ENCODE results near the gene FHL1.

FHL1 gene

DNA sequence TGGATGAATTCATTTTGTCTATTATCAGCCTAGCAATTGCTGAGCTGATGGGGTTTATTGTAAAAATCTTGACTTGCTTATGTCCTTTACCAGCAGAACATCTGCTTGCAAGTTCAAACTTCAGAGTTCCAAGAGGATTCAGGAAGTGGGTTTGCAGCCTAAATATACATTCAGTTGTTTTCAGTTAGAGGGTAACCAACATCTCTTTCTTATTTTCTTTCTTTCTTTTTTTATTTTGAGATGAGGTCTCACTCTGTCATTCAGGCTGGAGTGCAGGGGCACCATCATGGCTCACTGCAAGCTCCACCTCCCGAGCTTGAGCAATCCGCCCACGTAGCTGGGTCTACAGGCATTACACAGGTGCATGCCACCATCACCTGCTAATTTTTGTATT is 31.4 kb upstream of the FHL1 start:
- Histone ChIP-seq H3K27me3 (peaks cover 68 to 98% (median 95%) of the 10 kb centered on the region in 11 experiments), H3K4me3 (no peak overlapping the region), H4K20me1 (no peaks in the 10 kb centered on the region), H3K27ac (peak overlapping the region in 5 of 11 experiments; percentile 8 to 53 (median 44); a peak in 9 of 22 replicates), H3K4me1 (peaks cover 13 to 27% (median 24%) of the 10 kb centered on the region in 10 experiments), H3K4me2 (peak overlapping the region; percentile 31 to 70 (median 60)), H3K9me3 (replicated peaks in 1 of 11) (peaks cover 8 to 46% (median 21%) of the 10 kb centered on the region in 11 experiments), H3K36me3 (no peaks in the 10 kb centered on the region), H3K9ac (peak overlapping the region in 1 of 11 experiments; percentile 14; a peak in 1 of 22 replicates)
- TF ChIP-seq Cebpa-rat (IDR thresholded peaks at IDR 0.05): no peak

DNA sequence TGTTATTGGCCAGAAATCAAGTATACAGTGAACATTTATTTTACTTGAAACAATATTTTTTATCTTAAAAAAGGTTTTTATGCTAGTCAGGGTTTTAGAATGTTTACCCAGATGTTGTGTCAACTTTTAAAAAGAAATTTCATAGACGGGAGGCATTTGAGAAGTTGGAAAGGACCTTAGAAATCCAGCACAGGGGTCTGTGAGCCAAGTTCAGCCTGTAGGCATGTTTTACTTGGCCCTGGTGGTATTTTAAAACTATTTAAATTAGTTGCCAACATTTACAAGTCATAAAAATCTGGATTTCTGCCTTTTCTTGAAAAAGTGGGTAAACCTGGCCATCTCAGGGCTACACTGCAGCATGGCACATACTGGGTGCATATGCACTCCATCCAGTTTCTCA is 25.5 kb upstream of the FHL1 start:
- peaks cover 40 to 95% (median 72%) of the 10 kb centered on the region in 11 experiments for H3K27me3 ChIP-seq
- H3K9ac ChIP-seq: no peak overlapping the region
- no peaks in the 10 kb centered on the region for H4K20me1 ChIP-seq
- no peak overlapping the region for H3K4me3 ChIP-seq
- no peak for TF ChIP-seq Cebpa-rat (IDR thresholded peaks at IDR 0.05)
- peaks cover 6 to 41% (median 18%) of the 10 kb centered on the region in 11 experiments for H3K9me3 ChIP-seq (replicated peaks in 1 of 11)
- H3K27ac ChIP-seq: no peak overlapping the region
- H3K4me2 ChIP-seq: no peak overlapping the region
- H3K36me3 ChIP-seq: no peaks in the 10 kb centered on the region
- H3K4me1 ChIP-seq: peaks cover 2 to 7% (median 5%) of the 10 kb centered on the region in 10 experiments; a peak in 11 of 20 replicates

DNA sequence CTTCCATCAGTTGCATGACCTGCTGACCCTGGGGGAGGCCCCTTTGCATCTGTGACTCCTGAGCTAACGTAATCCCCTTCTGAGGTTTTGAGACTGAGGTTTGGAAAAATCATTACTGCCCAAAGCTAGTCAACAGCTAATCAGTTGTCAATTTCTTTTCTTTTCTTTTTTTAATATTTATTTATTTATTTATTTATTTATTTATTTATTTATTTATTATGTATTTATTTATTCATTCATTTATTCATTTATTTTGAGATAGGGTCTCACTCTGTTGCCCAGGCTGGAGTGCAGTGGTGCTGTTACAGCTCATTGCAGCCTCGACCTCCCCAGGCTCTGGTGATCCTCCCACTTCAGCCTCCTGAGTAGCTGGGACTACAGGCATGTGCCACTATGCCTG is 25.1 kb upstream of the FHL1 start:
- no peak overlapping the region for H3K4me2 ChIP-seq
- peaks cover 6 to 41% (median 18%) of the 10 kb centered on the region in 11 experiments for H3K9me3 ChIP-seq (replicated peaks in 1 of 11)
- no peak overlapping the region for H3K4me3 ChIP-seq
- no peak overlapping the region for H3K27ac ChIP-seq
- peaks cover 38 to 95% (median 69%) of the 10 kb centered on the region in 11 experiments for H3K27me3 ChIP-seq
- H3K36me3 ChIP-seq: no peaks in the 10 kb centered on the region
- no peak for TF ChIP-seq Cebpa-rat (IDR thresholded peaks at IDR 0.05)
- peaks cover 0 to 9% (median 7%) of the 10 kb centered on the region in 10 experiments; a peak in 13 of 20 replicates for H3K4me1 ChIP-seq
- H3K9ac ChIP-seq: no peak overlapping the region
- no peaks in the 10 kb centered on the region for H4K20me1 ChIP-seq

DNA sequence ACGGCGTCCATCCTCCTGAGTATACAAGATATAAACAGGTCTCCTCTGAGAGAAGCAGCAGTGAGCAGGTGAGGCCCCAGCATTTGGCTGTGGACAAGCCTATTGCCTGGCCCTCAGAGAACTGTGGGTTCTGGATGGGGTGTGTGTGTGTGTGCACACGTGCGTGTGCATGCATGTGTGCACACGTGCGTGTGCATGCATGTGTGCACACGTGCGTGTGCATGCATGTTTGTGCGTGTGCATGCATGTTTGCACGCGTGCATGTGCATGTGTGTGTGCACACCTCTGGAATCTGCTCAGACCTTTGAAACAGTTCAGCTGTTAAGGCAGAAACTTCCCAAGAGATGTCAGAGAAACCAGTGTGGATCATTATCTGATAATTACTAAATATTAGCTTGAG is 22.2 kb upstream of the FHL1 start:
- no peak overlapping the region for H3K9ac ChIP-seq
- no peak overlapping the region for H3K4me3 ChIP-seq
- H3K27me3 ChIP-seq: peaks cover 19 to 79% (median 48%) of the 10 kb centered on the region in 11 experiments

DNA sequence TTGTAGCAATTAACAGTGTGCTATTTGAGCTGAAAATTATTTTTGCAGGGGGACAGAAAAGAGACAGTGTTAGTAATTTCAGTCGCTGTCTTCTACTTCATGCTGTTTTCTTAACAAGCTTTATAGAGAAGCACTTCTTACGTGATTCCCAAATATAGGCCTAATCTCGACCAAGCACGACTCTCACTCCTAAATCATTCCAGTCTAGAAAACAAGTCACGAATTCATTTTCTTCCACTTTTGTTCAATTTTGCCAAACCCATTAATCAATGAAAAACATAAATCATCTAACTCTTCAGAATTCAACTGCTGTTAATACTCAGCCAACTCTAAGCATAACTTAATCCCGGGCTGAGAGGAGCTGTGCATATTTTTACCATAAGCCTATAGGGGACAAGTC is 21.0 kb upstream of the FHL1 start:
- Histone ChIP-seq H3K4me1 (peaks cover 0 to 21% (median 13%) of the 10 kb centered on the region in 10 experiments; a peak in 14 of 20 replicates), H4K20me1 (no peaks in the 10 kb centered on the region), H3K4me3 (no peak overlapping the region), H3K9me3 (replicated peaks in 1 of 11) (peaks cover 6 to 19% (median 12%) of the 10 kb centered on the region in 11 experiments), H3K27me3 (peaks cover 16 to 73% (median 38%) of the 10 kb centered on the region in 11 experiments), H3K27ac (peak overlapping the region in 1 of 11 experiments; percentile 22; a peak in 1 of 22 replicates), H3K9ac (no peak overlapping the region), H3K36me3 (no peaks in the 10 kb centered on the region), H3K4me2 (no peak overlapping the region; a peak in 3 of 22 replicates)
- TF ChIP-seq Cebpa-rat (IDR thresholded peaks at IDR 0.05): no peak

More for the DNA sequence above, 22.2 kb upstream of the FHL1 start:
- peaks cover under 1 to 19% (median 6%) of the 10 kb centered on the region in 11 experiments; a peak in 15 of 22 replicates for H3K9me3 ChIP-seq (replicated peaks in 1 of 11)
- no peak for TF ChIP-seq Cebpa-rat (IDR thresholded peaks at IDR 0.05)
- H3K4me2 ChIP-seq: no peak overlapping the region
- H3K36me3 ChIP-seq: no peaks in the 10 kb centered on the region
- no peak overlapping the region for H3K27ac ChIP-seq
- H4K20me1 ChIP-seq: no peaks in the 10 kb centered on the region
- peaks cover 0 to 15% (median 13%) of the 10 kb centered on the region in 10 experiments; a peak in 13 of 20 replicates for H3K4me1 ChIP-seq

DNA sequence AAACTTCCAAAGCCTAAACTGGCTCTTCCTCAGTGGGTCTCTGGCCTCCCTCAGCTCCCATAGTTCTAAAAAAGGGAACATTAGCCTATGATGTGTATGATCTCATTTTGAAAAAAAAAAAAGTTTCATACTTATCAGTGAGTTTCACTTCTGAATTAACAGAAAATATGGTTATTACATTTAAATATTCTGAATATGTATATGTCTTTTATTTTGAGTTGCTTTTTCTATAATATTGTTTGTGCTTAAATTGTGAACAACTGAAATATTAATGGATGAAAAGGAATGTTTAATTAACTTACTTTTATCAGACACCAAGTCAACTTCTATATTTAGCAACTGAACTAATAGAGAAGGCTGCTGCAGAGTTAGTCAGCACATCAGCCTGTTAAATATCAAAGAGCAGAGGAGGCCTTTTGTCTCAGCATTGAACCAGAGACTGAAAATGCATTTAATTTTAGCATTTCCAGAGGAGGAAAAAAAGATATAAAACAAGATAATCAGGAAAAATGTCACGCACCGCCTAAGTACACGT is 20.4 kb upstream of the FHL1 start:
- Histone ChIP-seq H3K27me3 (peaks cover 11 to 71% (median 33%) of the 10 kb centered on the region in 11 experiments), H3K9me3 (replicated peaks in 1 of 11) (peaks cover 11 to 20% (median 15%) of the 10 kb centered on the region in 11 experiments), H3K27ac (peak overlapping the region in 8 of 11 experiments; percentile 3 to 44 (median 32); a peak in 7 of 22 replicates), H3K36me3 (no peaks in the 10 kb centered on the region), H3K4me3 (no peak overlapping the region), H3K9ac (no peak overlapping the region), H3K4me1 (peaks cover 0 to 21% (median 13%) of the 10 kb centered on the region in 10 experiments; a peak in 14 of 20 replicates), H3K4me2 (peak overlapping the region in 7 of 11 experiments; percentile 5 to 39 (median 14); a peak in 11 of 22 replicates), H4K20me1 (no peaks in the 10 kb centered on the region)
- TF ChIP-seq Cebpa-rat (IDR thresholded peaks at IDR 0.05): no peak

DNA sequence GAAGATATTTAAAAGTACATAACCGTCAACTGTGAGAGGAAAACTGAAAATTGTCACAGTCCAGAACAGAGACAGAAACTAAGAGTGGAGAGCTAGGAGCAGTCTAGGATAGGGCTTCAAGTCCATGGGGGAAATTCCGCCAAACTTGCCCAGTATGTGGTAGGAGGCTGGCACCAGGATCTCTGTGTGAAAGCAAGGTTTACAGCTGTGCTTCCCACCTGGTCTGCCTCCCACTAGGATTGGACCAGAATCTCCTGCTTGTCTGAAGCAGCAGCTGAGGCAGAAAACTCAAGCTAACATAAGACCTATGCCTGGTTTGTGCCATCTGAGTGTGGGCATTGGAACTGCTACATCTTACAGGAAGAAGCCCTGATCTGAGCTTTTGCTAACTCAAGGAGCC is 18.6 kb upstream of the FHL1 start:
- Histone ChIP-seq H3K27me3 (peaks cover 4 to 71% (median 41%) of the 10 kb centered on the region in 11 experiments), H3K4me3 (no peak overlapping the region), H4K20me1 (no peaks in the 10 kb centered on the region), H3K9ac (no peak overlapping the region), H3K4me2 (no peak overlapping the region), H3K4me1 (peaks cover 0 to 21% (median 13%) of the 10 kb centered on the region in 10 experiments; a peak in 14 of 20 replicates), H3K9me3 (replicated peaks in 1 of 11) (peaks cover 11 to 32% (median 22%) of the 10 kb centered on the region in 11 experiments), H3K27ac (no peak overlapping the region), H3K36me3 (no peaks in the 10 kb centered on the region)
- TF ChIP-seq Cebpa-rat (IDR thresholded peaks at IDR 0.05): no peak

DNA sequence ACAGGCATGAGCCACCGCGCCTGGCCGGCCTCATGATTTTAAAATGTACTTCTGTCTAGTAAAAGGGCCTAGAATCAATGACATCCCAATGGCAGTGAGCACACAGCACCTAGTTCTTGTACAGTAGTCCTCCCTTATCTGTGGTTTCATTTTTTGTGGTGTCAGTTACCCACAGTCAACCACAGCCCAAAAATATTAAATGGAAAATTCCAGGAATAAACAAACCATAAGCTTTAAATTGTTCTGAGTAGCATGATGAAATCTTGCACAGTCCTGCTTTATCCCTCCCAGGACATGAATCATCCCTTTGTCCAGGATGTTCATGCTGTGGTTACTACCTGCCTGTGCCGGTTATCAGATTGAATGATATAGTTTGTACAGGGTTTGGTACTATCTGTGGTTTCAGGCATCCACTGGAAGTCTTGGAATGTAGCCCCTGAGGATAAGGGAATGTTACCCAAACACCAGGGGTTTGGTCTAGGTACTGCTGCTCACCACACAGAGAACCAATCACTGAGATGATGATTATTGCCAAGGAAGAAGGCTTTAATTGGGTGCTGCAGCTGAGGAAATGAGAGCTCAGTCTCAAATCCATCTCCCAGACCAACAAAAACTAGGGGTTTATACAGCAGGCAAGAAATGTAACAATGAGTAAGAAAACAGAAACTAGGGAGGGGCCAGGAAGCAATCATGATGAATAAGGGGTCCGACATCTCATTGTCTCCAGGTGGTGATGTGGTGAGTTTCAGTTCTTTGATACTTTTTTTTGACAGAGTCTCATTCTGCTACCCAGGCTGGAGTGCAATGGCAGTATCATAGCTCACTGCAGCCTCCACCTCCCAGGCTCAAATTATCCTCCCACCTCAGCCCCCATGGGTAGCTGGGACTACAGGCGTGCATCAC is 16.2 kb upstream of the FHL1 start:
- Histone ChIP-seq H3K4me1 (peaks cover 0 to 21% (median 13%) of the 10 kb centered on the region in 10 experiments; a peak in 14 of 20 replicates), H3K27me3 (peaks cover 21 to 70% (median 55%) of the 10 kb centered on the region in 11 experiments), H3K9ac (no peak overlapping the region), H3K9me3 (replicated peaks in 1 of 11) (peaks cover 11 to 39% (median 22%) of the 10 kb centered on the region in 11 experiments), H4K20me1 (no peaks in the 10 kb centered on the region), H3K27ac (no peak overlapping the region), H3K4me2 (no peak overlapping the region), H3K36me3 (no peaks in the 10 kb centered on the region), H3K4me3 (no peak overlapping the region)
- TF ChIP-seq Cebpa-rat (IDR thresholded peaks at IDR 0.05): no peak

DNA sequence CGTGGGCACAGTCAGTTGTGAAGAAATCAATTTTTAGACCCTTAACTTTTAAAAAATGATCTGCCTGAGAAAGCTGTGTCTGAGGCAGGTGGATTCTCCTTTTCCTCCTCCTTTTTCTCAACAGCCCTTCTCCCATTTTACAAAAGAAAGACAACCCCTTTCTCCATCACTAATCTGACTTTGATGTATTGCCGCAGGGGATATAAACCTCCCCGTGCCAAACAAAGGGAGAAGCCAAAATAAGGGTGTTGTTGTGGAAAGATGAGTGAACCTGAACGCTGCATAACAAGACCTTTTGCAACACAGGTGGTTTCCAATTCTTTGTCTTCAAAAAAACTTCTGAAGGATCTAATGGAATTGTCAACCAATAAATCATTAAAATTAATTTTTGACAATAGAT is 8.4 kb upstream of the FHL1 start:
- Histone ChIP-seq H4K20me1 (no peaks in the 10 kb centered on the region), H3K9me3 (replicated peaks in 1 of 11) (peaks cover 0 to 15% (median 0%) of the 10 kb centered on the region in 11 experiments; a peak in 2 of 22 replicates), H3K9ac (no peak overlapping the region), H3K27me3 (peaks cover 46 to 84% (median 78%) of the 10 kb centered on the region in 11 experiments), H3K4me1 (peaks cover 0 to 7% (median 2%) of the 10 kb centered on the region in 10 experiments; a peak in 16 of 20 replicates), H3K27ac (no peak overlapping the region), H3K4me3 (no peak overlapping the region), H3K4me2 (no peak overlapping the region), H3K36me3 (no peaks in the 10 kb centered on the region)
- TF ChIP-seq Cebpa-rat (IDR thresholded peaks at IDR 0.05): no peak
